ENCODE data around the gene ZBTB4.

The ZBTB4 gene

GRCh38 chr17:7425756-7426155 is 53.7 kb downstream of the ZBTB4 start:
- no peaks in the 10 kb centered on the region; the same call in 1 of the 2 replicates for H3K9me3 ChIP-seq
- H3K4me3 ChIP-seq = no peak overlapping the region
- H3K27me3 ChIP-seq (ENCODE audit: low read depth) = no peaks in the 10 kb centered on the region
- H3K4me1 ChIP-seq = no peaks in the 10 kb centered on the region
- in situ Hi-C loops (cut with MboI; ENCODE audit: low sequenced_read_pairs) = no loop called here
- DNase-seq (ENCODE audit: low spot score in 2 of 2) = no peak
- H3K36me3 ChIP-seq (replicated peaks) = no peaks in the 10 kb centered on the region

GRCh38 chr17:7425316-7425715 is 54.1 kb downstream of the ZBTB4 start, which contains the start of gene SPEM2:
TSS of gene SPEM2 (plus strand) at chr17:7425616. CDS start at chr17:7425689, 73 bp downstream.
- Histone ChIP-seq H3K4me3 (no peak within 1 kb of the TSS), H3K4me1 (no peaks in the 10 kb centered on the region), H3K27me3 (ENCODE audit: low read depth) (no peaks in the 10 kb centered on the region), H3K9me3 (no peaks in the 10 kb centered on the region; the same call in 1 of the 2 replicates), H3K36me3 (replicated peaks) (no peaks in the 10 kb centered on the region)
- DNase-seq (ENCODE audit: low spot score in 2 of 2) = no peak
- in situ Hi-C loops (cut with MboI; ENCODE audit: low sequenced_read_pairs) = no loop called here

- Histone ChIP-seq H3K36me3 (replicated peaks) (no peaks in the 10 kb centered on the region), H3K9me3 (no peaks in the 10 kb centered on the region), H3K4me1 (no peaks in the 10 kb centered on the region), H3K4me3 (no peak overlapping the region), H3K27me3 (ENCODE audit: low read depth) (no peaks in the 10 kb centered on the region)
- in situ Hi-C loops (cut with MboI; ENCODE audit: low sequenced_read_pairs) = no loop called here
- no peak for DNase-seq (ENCODE audit: low spot score in 2 of 2)
Measured at GRCh38 chr17:7423679-7424078, 55.8 kb downstream of the ZBTB4 start.

- Histone ChIP-seq H3K27me3 (ENCODE audit: low read depth) (no peaks in the 10 kb centered on the region), H3K4me3 (no peak overlapping the region), H3K9me3 (no peaks in the 10 kb centered on the region), H3K36me3 (replicated peaks) (no peaks in the 10 kb centered on the region), H3K4me1 (no peaks in the 10 kb centered on the region)
- in situ Hi-C loops (cut with MboI; ENCODE audit: low sequenced_read_pairs) = no loop called here
- no peak for DNase-seq (ENCODE audit: low spot score in 2 of 2)
Measured at GRCh38 chr17:7421186-7421585, 58.2 kb downstream of the ZBTB4 start.

GRCh38 chr17:7419819-7420610 is 59.4 kb downstream of the ZBTB4 start, which contains the start of gene SPEM1:
TSS of gene SPEM1 (plus strand) at chr17:7420324. CDS start at chr17:7420385, 61 bp downstream.
- no peaks in the 10 kb centered on the region for H3K4me1 ChIP-seq
- H3K27me3 ChIP-seq (ENCODE audit: low read depth) = no peaks in the 10 kb centered on the region
- DNase-seq (ENCODE audit: low spot score in 2 of 2) = no peak
- H3K4me3 ChIP-seq = no peak within 1 kb of the TSS
- peaks cover 5% of the 10 kb centered on the region; the same call in 1 of the 2 replicates for H3K36me3 ChIP-seq (replicated peaks)
- in situ Hi-C loops (cut with MboI; ENCODE audit: low sequenced_read_pairs) = no loop called here
- H3K9me3 ChIP-seq = no peaks in the 10 kb centered on the region

DNA sequence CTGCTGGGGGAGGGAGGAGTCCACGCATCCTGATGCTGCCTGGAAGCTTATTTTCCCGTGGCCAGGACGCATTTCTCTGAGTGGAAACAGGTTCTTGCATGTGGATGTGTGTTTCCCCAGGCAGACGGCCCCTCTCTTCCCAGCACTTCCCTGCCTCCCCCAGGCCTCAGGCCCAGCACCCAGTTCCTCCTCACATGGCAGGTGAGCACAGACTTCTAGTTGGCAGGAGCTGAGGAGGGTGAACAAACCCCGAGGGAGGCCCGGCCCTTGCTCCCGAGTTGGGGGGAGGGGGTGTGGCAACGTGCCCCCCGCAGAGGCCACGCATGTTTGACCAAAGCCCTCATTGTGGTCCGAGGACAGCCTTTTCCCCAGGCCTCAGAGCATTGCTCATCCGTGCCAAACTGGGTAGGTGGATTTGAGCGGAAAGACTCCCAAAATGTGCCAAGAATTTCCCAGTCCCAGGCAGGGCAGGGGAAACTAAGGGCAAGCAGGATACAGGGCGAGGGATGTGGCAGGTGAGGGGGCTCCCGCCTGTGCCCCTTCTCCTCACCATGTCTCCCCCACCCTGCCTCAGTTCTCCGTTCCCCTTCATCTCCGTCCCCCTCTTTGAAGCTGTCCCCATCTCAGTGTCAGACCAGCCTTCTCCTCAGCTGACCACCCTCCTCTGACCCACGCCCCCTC is 60.8 kb downstream of the ZBTB4 start:
- Histone ChIP-seq H3K4me3 (no peak overlapping the region), H3K36me3 (replicated peaks) (peaks cover 5% of the 10 kb centered on the region; the same call in 1 of the 2 replicates), H3K27me3 (ENCODE audit: low read depth) (no peaks in the 10 kb centered on the region), H3K4me1 (no peaks in the 10 kb centered on the region), H3K9me3 (no peaks in the 10 kb centered on the region)
- in situ Hi-C loops (cut with MboI; ENCODE audit: low sequenced_read_pairs) = no loop called here
- DNase-seq (ENCODE audit: low spot score in 2 of 2) = no peak

DNA sequence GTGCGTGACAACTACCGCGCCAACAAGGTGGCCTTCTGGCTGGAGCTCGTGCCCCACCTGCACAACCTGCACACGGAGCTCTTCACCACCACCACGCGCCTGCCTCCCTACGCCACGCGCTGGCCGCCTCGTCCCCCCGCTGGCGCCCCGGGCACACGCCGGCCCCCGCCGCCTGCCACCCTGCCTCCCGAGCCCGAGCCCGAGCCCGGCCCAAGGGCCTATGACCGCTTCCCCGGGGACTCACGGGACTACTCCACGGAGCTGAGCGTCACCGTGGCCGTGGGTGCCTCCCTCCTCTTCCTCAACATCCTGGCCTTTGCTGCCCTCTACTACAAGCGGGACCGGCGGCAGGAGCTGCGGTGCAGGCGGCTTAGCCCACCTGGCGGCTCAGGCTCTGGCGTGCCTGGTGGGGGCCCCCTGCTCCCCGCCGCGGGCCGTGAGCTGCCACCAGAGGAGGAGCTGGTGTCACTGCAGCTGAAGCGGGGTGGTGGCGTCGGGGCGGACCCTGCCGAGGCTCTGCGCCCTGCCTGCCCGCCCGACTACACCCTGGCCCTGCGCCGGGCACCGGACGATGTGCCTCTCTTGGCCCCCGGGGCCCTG is 62.3 kb downstream of the ZBTB4 start:
- DNase-seq (ENCODE audit: low spot score in 2 of 2) = no peak
- Histone ChIP-seq H3K4me3 (no peak overlapping the region), H3K4me1 (no peaks in the 10 kb centered on the region), H3K27me3 (ENCODE audit: low read depth) (no peaks in the 10 kb centered on the region), H3K36me3 (replicated peaks) (peaks cover 5% of the 10 kb centered on the region; the same call in 1 of the 2 replicates), H3K9me3 (no peaks in the 10 kb centered on the region)
- in situ Hi-C loops (cut with MboI; ENCODE audit: low sequenced_read_pairs) = no loop called here

DNA sequence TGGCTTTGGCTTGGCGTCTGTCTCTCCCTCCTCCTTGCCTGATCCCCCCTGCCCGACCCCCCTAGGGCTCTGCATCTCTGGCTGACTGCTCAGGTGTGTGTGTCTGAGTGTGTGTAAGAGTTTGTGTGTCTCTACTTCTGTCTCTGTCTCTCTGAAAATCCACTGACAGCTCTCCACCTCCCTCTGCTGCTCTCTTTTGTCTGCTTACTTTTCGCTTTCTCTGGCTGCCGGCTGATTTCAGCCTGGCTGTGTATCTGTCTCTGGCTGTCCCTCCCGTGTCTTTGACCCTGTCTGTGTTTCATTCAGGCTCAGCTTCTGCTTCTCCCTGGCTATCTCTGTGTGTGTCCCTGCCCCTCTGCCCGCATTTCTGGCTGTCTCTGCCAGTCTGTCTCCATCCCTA is 63.1 kb downstream of the ZBTB4 start:
- no peak for DNase-seq (ENCODE audit: low spot score in 2 of 2)
- no peaks in the 10 kb centered on the region for H3K27me3 ChIP-seq (ENCODE audit: low read depth)
- no peak overlapping the region for H3K4me3 ChIP-seq
- no peaks in the 10 kb centered on the region for H3K9me3 ChIP-seq
- no peaks in the 10 kb centered on the region for H3K4me1 ChIP-seq
- in situ Hi-C loops (cut with MboI; ENCODE audit: low sequenced_read_pairs) = no loop called here
- H3K36me3 ChIP-seq (replicated peaks) = peaks cover 5% of the 10 kb centered on the region; the same call in 1 of the 2 replicates

DNA sequence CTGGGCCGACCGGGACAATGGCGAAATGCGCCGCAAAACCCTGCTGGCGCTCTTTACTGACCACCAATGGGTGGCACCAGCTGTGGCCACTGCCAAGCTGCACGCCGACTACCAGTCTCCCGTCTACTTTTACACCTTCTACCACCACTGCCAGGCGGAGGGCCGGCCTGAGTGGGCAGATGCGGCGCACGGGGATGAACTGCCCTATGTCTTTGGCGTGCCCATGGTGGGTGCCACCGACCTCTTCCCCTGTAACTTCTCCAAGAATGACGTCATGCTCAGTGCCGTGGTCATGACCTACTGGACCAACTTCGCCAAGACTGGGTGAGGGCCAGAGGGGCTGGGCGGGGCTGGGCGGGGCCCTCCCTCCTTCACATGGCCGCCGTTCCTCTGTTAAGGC is 63.6 kb downstream of the ZBTB4 start:
- H3K4me1 ChIP-seq = no peaks in the 10 kb centered on the region
- no peak overlapping the region for H3K4me3 ChIP-seq
- no peaks in the 10 kb centered on the region for H3K27me3 ChIP-seq (ENCODE audit: low read depth)
- H3K9me3 ChIP-seq = no peaks in the 10 kb centered on the region
- no peak for DNase-seq (ENCODE audit: low spot score in 2 of 2)
- in situ Hi-C loops (cut with MboI; ENCODE audit: low sequenced_read_pairs) = no loop called here
- peaks cover 5% of the 10 kb centered on the region; the same call in 1 of the 2 replicates for H3K36me3 ChIP-seq (replicated peaks)

GRCh38 chr17:7414837-7415236 is 64.6 kb downstream of the ZBTB4 start:
- H3K36me3 ChIP-seq (replicated peaks) = peaks cover 10% of the 10 kb centered on the region
- in situ Hi-C loops (cut with MboI; ENCODE audit: low sequenced_read_pairs) = no loop called here

DNA sequence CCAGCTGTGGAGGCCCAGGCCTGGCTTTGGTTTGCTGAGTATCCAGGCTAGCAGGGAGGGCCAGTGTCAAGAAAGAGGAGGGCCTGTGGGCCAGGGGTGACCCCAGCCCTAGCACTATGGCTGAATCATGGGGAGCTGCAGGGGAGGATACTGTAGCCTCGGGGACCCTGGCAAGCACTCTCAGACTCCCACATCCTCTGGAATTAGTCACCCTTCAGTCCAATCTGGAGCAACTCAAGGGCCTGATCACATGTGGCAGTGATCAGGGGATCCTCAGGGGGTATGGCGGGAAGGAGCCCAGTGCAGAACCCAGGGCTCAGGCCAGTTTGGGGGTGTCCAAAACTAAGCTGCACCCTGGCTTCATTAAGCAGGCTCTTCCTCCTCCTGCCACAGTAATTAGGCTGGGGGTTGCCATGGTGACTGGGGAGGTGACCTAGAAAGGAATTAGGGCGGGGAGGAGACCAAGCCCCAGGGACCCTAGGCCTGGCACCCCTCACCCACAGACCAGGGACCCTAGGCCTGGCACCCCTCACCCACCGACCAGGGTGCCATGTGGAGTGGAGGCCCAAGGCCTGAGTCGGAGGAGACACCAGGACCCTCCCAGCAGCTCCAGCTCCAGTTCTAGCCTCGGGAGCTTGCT is 66.0 kb downstream of the ZBTB4 start:
- Histone ChIP-seq H3K27me3 (ENCODE audit: low read depth) (no peaks in the 10 kb centered on the region), H3K36me3 (replicated peaks) (peaks cover 15% of the 10 kb centered on the region), H3K4me1 (no peaks in the 10 kb centered on the region), H3K4me3 (no peak overlapping the region), H3K9me3 (no peaks in the 10 kb centered on the region)
- DNase-seq (ENCODE audit: low spot score in 2 of 2) = no peak
- in situ Hi-C loops (cut with MboI; ENCODE audit: low sequenced_read_pairs) = no loop called here

More at GRCh38 chr17:7414837-7415236, 64.6 kb downstream of the ZBTB4 start:
- Histone ChIP-seq H3K4me3 (no peak overlapping the region), H3K4me1 (no peaks in the 10 kb centered on the region), H3K27me3 (ENCODE audit: low read depth) (no peaks in the 10 kb centered on the region), H3K9me3 (no peaks in the 10 kb centered on the region)
- no peak for DNase-seq (ENCODE audit: low spot score in 2 of 2)

- in situ Hi-C loops (cut with MboI; ENCODE audit: low sequenced_read_pairs) = no loop called here
- Histone ChIP-seq H3K4me3 (no peak overlapping the region), H3K36me3 (replicated peaks) (peaks cover 15% of the 10 kb centered on the region), H3K27me3 (ENCODE audit: low read depth) (no peaks in the 10 kb centered on the region), H3K4me1 (no peaks in the 10 kb centered on the region), H3K9me3 (no peaks in the 10 kb centered on the region)
- no peak for DNase-seq (ENCODE audit: low spot score in 2 of 2)
Measured at GRCh38 chr17:7411427-7411750, 68.0 kb downstream of the ZBTB4 start.

DNA sequence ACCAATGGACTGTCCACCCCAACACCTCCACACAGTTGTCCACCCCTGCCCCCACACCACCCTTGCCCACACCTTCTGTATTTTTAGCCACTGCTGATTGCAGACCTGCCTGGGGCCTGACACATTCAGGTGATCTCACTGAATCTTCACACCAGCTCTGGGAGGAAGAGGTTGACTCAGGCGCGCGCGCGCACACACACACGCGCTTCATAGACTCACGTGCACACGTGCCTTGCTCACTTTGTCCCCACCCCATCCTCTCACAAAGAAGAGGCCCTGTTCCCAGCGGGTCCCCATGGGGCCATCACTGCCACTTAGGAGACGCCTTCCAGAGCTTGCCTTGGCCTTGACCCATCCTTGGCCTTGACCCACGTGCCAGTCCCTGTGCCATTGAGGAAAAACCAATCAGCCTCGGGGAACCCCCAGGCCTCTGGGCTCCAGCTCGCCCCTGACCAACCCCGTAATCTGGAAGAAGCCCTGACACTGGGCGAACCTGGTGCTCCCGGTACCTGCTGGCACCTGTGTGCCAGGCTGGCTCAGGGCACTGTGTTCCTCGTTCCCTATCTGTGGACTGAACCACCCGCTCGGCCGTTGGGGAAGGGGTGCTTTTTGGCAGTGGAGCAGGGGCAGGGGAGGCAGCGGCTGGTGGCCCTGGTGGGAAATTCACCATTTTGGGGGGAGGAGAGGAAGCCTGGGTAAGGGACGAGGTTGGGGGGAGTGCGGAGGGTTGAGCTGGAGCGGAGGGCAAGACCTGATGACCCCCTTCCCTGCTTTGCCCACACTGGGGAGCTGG is 68.6 kb downstream of the ZBTB4 start:
- H3K4me3 ChIP-seq = no peak overlapping the region
- in situ Hi-C loops (cut with MboI; ENCODE audit: low sequenced_read_pairs) = no loop called here
- H3K4me1 ChIP-seq = no peaks in the 10 kb centered on the region; the same call in 1 of the 2 replicates
- H3K9me3 ChIP-seq = no peaks in the 10 kb centered on the region
- no peak for DNase-seq (ENCODE audit: low spot score in 2 of 2)
- no peaks in the 10 kb centered on the region for H3K27me3 ChIP-seq (ENCODE audit: low read depth)
- H3K36me3 ChIP-seq (replicated peaks) = peaks cover 15% of the 10 kb centered on the region
